Stimulated activated CD8-positive, alpha-beta memory T cell treated with anti-CD3 and anti-CD28 coated beads, Interleukin-15, amount 100 ng/mL, for 4 hours (primary cell): Measurements from ENCODE around the gene DTNBP1.

Experiments
- DNase-seq, 2 donors: peaks; one replicate each; pipeline ENCODE4 v3.0.0-alpha.2; 2020; ENCODE audit warnings: low read depth in 2 of 2

The DTNBP1 gene

GRCh38 chr6:15626160-15626559 lies 36.7 kb downstream of the DTNBP1 start:
- no peak for DNase-seq

DNA sequence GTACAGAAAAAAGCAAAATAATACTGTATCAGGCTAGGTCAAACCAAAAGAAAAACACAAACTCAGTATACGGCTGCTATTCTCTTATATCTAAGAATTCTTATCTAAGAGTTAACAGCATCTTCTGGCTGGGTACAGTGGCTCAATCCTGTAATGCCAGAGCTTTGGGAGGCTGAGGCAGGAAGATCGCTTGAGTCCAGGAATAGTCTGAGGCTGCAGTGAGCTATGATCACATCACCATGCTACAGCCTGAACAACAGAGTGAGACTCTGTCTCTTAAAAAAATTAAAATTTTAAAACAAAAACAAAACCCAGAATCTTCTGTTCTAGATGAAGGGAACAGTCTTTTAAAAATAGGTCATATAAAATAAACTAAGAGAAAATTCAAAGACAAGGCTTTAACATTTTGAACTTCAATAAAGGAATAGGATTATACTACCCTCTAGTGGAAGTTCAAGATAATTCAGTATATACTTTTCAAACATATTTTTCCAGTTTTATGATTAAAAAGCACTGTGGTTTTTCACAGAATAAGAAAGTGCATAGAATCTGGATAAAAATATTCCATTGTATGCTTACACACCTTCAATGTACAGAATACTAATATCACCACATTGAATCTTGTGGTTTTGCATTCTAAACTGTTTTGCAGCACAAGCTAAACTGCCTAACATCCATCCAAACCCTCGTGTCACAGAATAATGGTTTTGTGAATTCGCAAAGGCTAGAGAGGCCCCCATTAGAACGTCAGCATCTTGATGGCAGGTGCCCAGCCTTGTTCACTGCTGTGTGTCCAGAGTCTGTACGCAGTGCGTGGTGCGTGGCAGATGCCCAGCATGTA lies 39.3 kb downstream of the DTNBP1 start:
- no peak for DNase-seq

- DNase-seq: no peak
Observed at GRCh38 chr6:15622045-15622740, 40.6 kb downstream of the DTNBP1 start.

DNA sequence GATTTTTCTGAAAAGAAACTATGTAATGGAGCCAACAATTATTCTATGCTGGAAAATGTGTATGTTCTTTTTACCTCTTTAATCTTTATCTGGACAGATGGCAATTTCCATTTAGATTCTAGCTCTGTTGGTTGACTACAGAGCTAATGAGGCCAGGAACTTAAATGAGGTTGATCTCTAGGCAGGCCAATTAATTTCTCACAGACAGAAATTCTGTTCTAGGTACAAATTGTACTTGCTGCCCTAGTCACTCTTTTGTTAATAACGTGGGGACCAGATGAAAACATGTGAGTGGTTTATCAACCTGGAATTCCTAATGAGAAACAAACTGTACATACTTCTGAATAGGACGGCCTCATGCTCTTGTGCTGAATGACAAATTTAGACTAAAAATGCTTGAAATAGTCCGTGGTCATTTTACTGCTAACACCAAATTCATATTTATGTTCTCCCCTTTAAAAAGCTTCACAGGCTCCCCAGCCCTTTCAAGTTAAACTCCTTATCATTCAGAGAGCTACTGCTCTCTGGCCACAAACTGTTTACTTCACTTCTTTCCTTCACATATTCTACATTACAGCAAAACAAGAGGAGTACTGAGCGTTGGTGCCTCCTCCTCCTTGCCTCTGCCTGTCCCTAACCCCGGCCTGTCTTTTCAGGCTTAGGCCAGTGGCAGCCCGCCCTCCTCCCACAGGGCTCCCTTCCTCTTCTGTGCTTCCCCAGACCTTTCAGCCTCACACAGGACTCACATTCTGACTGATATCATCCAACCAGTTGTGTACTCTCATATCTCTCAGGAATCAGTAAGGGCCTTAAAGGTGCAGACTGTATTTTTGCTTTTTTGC lies 41.4 kb downstream of the DTNBP1 start:
- DNase-seq: no peak

DNA sequence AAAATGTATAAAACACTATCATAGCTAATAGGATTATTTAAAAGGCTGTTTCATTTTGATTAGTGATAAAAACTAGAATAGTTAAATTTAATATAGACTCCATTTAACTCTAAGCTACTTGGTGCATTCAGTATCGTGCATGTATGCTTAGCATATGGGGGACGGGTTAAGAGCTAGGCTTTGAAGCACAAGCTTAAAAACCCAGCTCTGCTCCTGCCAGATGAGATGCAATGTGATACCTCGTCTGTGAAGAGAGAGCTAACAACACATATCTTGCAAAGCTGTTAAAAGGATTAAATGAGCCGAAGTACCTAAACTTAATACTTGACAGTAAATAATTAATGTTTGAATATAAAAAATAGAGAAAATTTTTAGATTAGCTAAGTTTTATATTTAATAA lies 42.2 kb downstream of the DTNBP1 start:
- no peak for DNase-seq

GRCh38 chr6:15619330-15619729 lies 43.5 kb downstream of the DTNBP1 start:
- DNase-seq: no peak

DNA sequence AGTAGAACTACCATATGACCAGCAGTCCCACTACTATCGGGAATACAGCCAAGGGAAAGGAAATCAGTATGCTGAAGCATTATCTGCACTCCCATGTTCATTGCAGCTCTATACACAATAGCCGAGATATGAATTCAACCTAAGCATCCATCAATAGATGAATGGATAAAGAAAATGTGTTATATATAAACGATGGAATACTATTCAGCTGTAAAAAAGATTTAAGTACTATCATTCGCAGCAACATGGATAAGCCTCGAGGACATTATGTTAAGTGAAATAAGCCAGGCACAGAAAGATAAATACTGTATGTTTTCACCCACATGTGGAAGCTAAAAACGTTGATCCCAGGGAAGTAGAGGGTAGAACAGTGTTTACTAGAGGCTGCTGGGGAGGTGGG lies 44.1 kb downstream of the DTNBP1 start:
- no peak for DNase-seq

DNA sequence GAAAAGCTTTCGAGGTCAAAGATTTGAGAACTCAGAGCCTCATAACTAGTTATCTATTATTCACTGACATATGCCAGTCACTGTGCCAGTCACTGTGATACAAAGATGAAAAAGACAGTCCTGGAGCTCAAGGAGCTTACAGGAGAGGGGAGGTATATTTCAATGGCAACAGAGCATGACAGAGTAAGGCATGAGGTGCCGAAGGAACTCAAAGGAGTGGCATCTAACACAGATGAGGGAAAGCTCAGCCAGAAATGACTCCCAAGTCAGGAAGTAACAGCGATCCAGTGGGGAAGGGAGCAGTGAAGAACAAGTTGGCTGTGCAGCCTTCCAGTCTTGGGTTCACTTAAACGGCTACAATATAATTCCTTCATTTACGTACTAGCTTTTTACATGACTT lies 46.6 kb downstream of the DTNBP1 start:
- DNase-seq: no peak

GRCh38 chr6:15615802-15616201 lies 47.0 kb downstream of the DTNBP1 start:
- no peak for DNase-seq

- no peak for DNase-seq
Observed at GRCh38 chr6:15614277-15614676, 48.6 kb downstream of the DTNBP1 start.

- no peak for DNase-seq
Observed at GRCh38 chr6:15608396-15608795, 54.4 kb downstream of the DTNBP1 start.

- no peak for DNase-seq
Observed at GRCh38 chr6:15607603-15608002, 55.2 kb downstream of the DTNBP1 start.

DNA sequence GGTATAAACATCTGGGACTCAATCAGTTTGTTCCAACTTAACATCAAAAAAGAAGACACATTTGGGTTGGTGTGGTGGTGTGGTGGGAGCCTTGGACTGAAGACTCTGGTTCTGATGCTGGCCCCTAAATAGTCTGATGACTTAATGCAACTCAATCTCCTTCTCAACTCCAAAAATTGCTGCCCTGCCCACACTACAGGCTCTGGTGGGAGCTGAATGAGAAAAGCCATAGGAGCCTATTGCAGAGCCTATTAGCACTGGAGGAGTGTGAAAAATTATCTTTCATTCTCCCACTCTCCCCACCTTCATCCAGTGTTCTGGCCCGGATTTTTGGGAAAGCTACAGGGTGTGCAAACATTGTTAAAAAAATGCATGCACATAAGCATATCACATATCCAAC lies 56.5 kb downstream of the DTNBP1 start:
- DNase-seq: no peak

DNA sequence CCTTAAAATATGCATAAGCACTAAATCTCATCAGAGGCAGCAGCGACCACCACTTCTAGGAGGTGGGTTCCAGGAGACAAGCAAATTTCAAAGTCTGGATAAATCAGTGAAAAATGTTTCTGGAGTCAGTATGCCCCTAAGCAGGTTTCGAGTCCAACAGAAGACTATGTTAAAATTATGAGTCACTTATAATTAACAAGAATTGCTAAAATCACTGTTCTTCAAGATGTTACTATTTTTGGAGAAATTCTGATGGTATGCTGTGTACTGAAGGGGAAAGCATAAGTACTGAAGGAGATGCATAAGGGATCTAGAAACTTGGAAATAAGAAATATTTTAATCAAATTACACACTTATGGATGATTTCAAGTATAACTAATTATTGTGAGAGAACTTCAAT lies 58.0 kb downstream of the DTNBP1 start:
- DNase-seq: no peak

- no peak for DNase-seq
Observed at GRCh38 chr6:15602154-15602553, 60.7 kb downstream of the DTNBP1 start.

GRCh38 chr6:15598273-15598798 lies 64.5 kb downstream of the DTNBP1 start:
- DNase-seq: no peak

DNA sequence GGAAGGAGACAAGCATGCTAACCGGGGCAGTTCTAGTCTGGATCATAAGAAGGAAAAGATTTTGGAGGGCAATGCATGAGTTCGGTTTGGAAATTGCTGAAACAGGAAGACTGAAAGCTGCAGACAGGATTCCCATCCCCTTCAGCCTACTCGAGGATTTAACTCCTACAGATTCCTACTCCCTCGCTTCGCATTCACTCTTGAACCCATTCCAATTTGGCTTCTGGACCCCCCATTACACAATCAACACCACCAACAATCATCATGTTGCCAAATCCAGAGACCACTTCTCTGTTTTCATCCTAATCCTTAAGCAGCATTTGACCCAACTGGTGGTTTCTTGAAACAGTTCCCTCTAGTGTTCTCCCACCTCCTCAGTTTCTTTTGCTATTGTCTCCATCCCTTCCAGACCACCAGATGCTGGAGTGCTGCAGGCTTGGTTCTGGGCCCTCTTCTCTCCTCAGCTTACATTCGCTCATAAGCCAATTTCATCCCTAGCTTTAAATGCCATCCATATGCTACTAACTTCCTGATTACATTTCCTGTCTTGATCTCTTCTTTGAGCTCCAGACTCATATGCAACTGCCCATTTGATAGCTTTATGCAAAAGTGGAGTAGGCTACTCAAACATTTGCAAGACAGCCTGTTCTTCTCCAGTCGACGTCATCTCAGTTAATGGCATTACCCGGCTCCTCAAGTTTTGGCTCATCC lies 66.5 kb downstream of the DTNBP1 start:
- no peak for DNase-seq

GRCh38 chr6:15595461-15596173 lies 67.2 kb downstream of the DTNBP1 start:
- no peak for DNase-seq

DNA sequence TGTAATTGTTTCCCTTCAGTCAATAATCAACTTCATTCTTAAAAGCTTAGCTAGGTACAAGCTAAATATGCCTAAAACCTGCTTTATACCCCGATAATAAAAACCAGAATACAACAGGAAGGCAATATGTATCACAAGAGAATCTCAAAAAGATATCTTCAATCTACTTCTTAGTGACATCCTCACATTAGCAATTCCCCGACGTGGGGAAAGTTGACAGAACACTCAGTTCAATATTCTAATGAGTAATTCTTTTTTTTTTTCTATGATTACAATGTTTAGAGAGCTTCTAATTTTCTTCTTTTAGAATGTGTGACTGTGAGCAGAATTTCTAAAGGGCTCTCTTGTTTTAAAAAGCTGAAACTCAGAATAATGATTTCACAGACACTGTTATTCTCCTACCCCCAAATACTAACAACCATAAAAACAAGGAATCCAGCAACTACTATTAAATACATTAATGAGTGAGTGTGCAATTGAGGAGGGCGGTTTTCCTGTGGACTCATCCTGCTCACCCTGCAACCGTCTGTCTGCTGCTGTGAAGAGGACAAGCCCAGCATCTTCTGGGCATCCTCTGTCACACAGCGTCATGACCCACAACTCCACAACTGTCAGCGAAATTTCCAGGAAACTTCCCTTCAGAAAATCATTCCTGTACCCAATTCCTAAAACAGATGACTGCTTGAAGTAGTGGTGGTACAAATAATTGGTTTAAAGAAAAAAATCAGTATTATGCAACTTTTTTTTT lies 68.1 kb downstream of the DTNBP1 start:
- DNase-seq: no peak

DNA sequence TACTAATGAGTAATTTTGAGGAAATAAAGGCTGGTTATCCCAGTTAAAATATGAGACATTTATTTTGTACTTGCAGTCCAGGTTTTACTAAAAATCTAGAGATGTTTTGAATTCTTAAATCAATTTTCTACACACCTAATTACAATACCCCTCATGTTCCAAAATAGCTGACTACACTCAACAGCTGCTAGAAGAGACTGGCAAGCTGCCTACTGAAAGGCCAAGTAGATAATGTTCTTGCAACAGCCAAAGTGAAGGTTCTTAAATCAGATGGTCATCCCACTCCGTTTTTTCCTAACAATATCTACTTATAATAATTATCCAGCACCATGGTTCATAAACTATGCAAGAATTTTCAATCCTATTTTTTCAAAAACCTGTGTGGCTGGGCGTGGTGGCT lies 69.0 kb downstream of the DTNBP1 start:
- no peak for DNase-seq
